ENCODE measurements around the gene TSPEAR. TPM values are rescaled to one million over a fixed set of nuclear protein-coding genes. Genes with fewer than 3 reads are reported as not detected.
"Not testable (repeated sequence)": the region's sequence is repeated elsewhere in the genome, so short reads cannot be mapped to it uniquely, and the experiment has no call there.

Gene TSPEAR
- total and polyA plus RNA-seq, 8 donors, result 0.05 to 0.29 (median 0.12) TPM; not detected in 4

GRCh38 chr21:44564886-44565598, 146.3 kb downstream of the TSPEAR start:
- Histone ChIP-seq H3K27ac (no peak overlapping the region), H3K27me3 (peaks cover 0 to 18% (median 0%) of the 10 kb centered on the region in 3 donors), H3K9me3 (peaks cover 0 to 4% (median 0%) of the 10 kb centered on the region in 4 donors), H3K4me3 (no peak overlapping the region), H3K36me3 (no peaks in the 10 kb centered on the region), H3K4me1 (no peaks in the 10 kb centered on the region)
- intact Hi-C loops (cut with DNase I; ENCODE audit: low total_unique reads), result no loop called here
- 0 to 67% (median 41%) methylated on average over 1 of the region's 1 CpG for WGBS, 5 donors
- no peak for DNase-seq
- no peak for TF ChIP-seq EP300 (IDR thresholded peaks at IDR 0.05)
- no peak for TF ChIP-seq POLR2A (IDR thresholded peaks at IDR 0.05)
- TF ChIP-seq POLR2AphosphoS5 (IDR thresholded peaks at IDR 0.05), result no peak
- no peak for TF ChIP-seq CTCF (IDR thresholded peaks at IDR 0.05)

GRCh38 chr21:44564099-44564498, 147.3 kb downstream of the TSPEAR start:
- no peaks in the 10 kb centered on the region for H3K36me3 ChIP-seq
- H3K9me3 ChIP-seq, result peaks cover 0 to 4% (median 0%) of the 10 kb centered on the region in 4 donors
- no peaks in the 10 kb centered on the region for H3K4me1 ChIP-seq
- DNase-seq, result no peak
- intact Hi-C loops (cut with DNase I; ENCODE audit: low total_unique reads), result no loop called here
- no peak for TF ChIP-seq POLR2AphosphoS5 (IDR thresholded peaks at IDR 0.05)
- TF ChIP-seq POLR2A (IDR thresholded peaks at IDR 0.05), result no peak
- no peak for TF ChIP-seq EP300 (IDR thresholded peaks at IDR 0.05)
- TF ChIP-seq CTCF (IDR thresholded peaks at IDR 0.05), result no peak
- H3K27me3 ChIP-seq, result peaks cover 0 to 13% (median 0%) of the 10 kb centered on the region in 3 donors
- H3K27ac ChIP-seq, result no peak overlapping the region
- 76 to 93% (median 79%) methylated on average over 1 of the region's 1 CpG for WGBS, 5 donors
- H3K4me3 ChIP-seq, result no peak overlapping the region

- Histone ChIP-seq H3K27me3 (peaks cover 0 to 37% (median 20%) of the 10 kb centered on the region in 3 donors), H3K4me3 (no peak within 1 kb of the TSS), H3K36me3 (no peaks in the 10 kb centered on the region), H3K4me1 (no peaks in the 10 kb centered on the region), H3K27ac (no peak within 1 kb of the TSS), H3K9me3 (peaks cover 0 to 6% (median under 1%) of the 10 kb centered on the region in 4 donors)
- intact Hi-C loops (cut with DNase I; ENCODE audit: low total_unique reads), result no loop called here
- TF ChIP-seq POLR2A (IDR thresholded peaks at IDR 0.05), result no peak
- no peak for TF ChIP-seq POLR2AphosphoS5 (IDR thresholded peaks at IDR 0.05)
- no peak for TF ChIP-seq EP300 (IDR thresholded peaks at IDR 0.05)
- no peak for TF ChIP-seq CTCF (IDR thresholded peaks at IDR 0.05)
- 63 to 74% (median 70%) methylated on average over 5 of the region's 5 CpGs for WGBS, 5 donors
- no peak for DNase-seq
These were observed 152.7 kb downstream of the TSPEAR start, which contains the start of gene KRTAP10-3 for GRCh38 chr21:44558695-44559094. KRTAP10-3 (minus strand) TSS chr21:44558795; CDS start chr21:44558715, 80 bp downstream.

GRCh38 chr21:44558329-44558675, 153.1 kb downstream of the TSPEAR start:
- 65 to 80% (median 72%) methylated on average over 8 to 10 of the region's 10 CpGs for WGBS, 5 donors
- H3K4me1 ChIP-seq; DNase-seq; H3K36me3 ChIP-seq; intact Hi-C loops (cut with DNase I; ENCODE audit: low total_unique reads); H3K4me3 ChIP-seq; H3K27ac ChIP-seq; H3K9me3 ChIP-seq: not testable (repeated sequence)
- H3K27me3 ChIP-seq, result peaks cover 0 to 37% (median 20%) of the 10 kb centered on the region in 3 donors
